HG03565 (cell line): ENCODE data around the gene GCK.

ENCODE experiments used
- ATAC-seq: cut with Tn5 transposase; IDR thresholded peaks from one replicate; pipeline ENCODE4 v1.9.1; 2021; ENCODE audit warnings: mild to moderate bottlenecking, moderate library complexity; ENCODE audit not compliant: unreplicated experiment

The GCK gene

DNA sequence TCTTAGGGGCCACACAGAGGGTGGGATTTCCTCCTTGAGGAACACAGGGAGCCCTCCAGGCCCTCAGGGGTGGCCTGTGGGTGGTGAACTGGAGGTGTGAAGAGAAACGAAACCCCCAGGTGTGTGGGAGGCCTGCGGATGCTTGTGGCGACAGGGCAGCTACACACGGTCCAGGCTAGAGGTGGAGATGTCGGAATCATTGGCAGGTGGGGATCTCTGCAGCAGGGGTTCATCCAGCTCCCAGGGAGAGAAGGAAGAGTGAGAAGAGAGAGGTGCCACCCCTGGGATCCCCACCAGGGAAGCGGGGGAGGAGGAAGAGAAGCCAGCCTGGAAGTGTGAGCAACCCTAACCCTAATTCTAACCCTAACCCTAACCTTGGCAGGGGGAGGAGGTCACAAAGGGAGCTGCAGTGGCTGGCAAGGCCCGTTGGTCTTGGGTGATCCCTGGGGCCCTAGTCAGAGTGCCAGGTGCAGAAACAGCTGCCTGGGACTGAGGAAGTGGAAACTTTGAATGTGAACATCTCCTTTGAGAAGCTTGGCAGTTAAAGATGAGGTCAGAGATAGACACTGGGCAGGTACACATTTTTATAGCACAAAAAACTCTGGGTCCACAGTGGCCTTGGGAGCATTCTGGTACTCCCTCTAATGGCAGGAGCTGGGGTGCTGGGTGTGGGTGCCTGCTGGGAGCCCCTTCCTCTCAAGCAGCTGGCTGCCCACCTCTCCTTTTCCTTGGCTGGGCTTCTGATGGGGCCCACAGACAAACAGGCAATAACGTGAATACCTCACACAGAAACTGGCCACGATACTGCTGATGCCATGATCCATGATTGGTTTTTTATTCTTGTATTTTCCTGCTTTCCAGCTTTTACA, 91.9 kb downstream of the GCK start:
- ATAC-seq = no peak

- ATAC-seq = no peak
These were observed 92.8 kb downstream of the GCK start for GRCh38 chr7:44096326-44096881.

DNA sequence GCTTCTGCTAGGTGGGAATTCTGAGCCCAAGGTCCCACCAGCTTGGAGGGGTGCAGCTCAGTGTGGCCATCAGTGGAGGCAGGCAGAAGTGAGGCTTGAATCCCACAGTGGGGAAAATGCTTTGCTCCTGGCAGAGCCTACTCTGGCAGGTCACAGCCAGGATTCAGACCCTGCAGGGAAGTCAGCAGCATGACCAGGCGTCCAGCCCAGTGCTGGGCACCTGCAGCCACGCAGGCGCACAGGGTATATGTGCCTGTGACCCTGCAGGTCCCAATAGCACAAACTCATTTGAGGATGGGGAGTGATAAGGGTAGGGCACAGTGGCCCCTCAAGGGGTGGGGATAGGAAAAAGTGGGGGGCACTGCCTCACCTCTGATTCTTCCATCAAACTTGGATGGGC, 93.5 kb downstream of the GCK start:
- no peak for ATAC-seq

GRCh38 chr7:44094883-44095592, 94.2 kb downstream of the GCK start:
- ATAC-seq = no peak

DNA sequence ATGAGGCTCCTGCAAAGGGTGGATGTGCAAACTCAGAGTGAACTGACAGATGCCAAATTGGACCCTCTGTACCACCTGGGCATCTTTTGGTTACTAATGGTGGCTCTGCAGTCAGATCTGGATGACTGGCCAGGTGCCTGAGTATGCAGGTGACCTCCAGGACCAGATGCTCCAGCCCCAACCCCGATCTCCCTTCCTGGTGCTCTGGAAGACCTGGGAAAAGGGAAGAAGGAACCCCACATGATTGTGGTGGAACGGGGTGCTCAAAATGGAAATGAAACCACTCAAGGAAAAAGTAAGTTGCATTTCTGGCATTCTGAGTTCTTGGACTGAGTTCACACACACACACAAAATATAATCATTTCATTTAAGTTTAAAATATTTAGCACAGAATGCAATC, 94.9 kb downstream of the GCK start:
- ATAC-seq = no peak
